Astrocyte of the hippocampus (primary cell): ENCODE data around the gene SLC25A26.
A peak's percentile ranks its signal among the peaks of the same experiment; 100 is the strongest.
"Not testable (repeated sequence)": the region's sequence is repeated elsewhere in the genome, so short reads cannot be mapped to it uniquely, and the experiment has no call there.

Source experiments
- DNase-seq: peaks from one replicate; pipeline ENCODE4 v3.0.0; 2011; ENCODE audit warnings: low read depth, low spot score

SLC25A26 gene

GRCh38 chr3:66410976-66411375, 190.2 kb downstream of the SLC25A26 start:
- DNase-seq: no peak

- DNase-seq: no peak
Observed at GRCh38 chr3:66411474-66411873, 190.7 kb downstream of the SLC25A26 start.

- DNase-seq: no peak
Observed at GRCh38 chr3:66411961-66412887, 191.4 kb downstream of the SLC25A26 start.

- peak; percentile 78 for DNase-seq
Observed at GRCh38 chr3:66413151-66413751, 192.4 kb downstream of the SLC25A26 start.

- no peak for DNase-seq
Observed at GRCh38 chr3:66414846-66415245, 194.0 kb downstream of the SLC25A26 start.

GRCh38 chr3:66415867-66416428, 195.1 kb downstream of the SLC25A26 start:
- no peak for DNase-seq

- DNase-seq: no peak
Observed at GRCh38 chr3:66416556-66417304, 195.9 kb downstream of the SLC25A26 start.

- peak; percentile 94 for DNase-seq
Observed at GRCh38 chr3:66418475-66418931, 197.7 kb downstream of the SLC25A26 start.

- DNase-seq: no peak
Observed at GRCh38 chr3:66419036-66419435, 198.2 kb downstream of the SLC25A26 start.

GRCh38 chr3:66421144-66421543, 200.3 kb downstream of the SLC25A26 start:
- DNase-seq: not testable (repeated sequence)

- DNase-seq: not testable (repeated sequence)
Observed at GRCh38 chr3:66421893-66422292, 201.1 kb downstream of the SLC25A26 start.

GRCh38 chr3:66423791-66424190, 203.0 kb downstream of the SLC25A26 start:
- DNase-seq: peak; percentile 70

GRCh38 chr3:66425032-66425431, 204.2 kb downstream of the SLC25A26 start:
- DNase-seq: no peak

- no peak for DNase-seq
Observed at GRCh38 chr3:66425576-66426114, 204.8 kb downstream of the SLC25A26 start.

- DNase-seq: no peak
Observed at GRCh38 chr3:66426135-66426534, 205.3 kb downstream of the SLC25A26 start.

GRCh38 chr3:66427352-66427751, 206.6 kb downstream of the SLC25A26 start:
- DNase-seq: no peak

GRCh38 chr3:66427951-66428474, 207.2 kb downstream of the SLC25A26 start:
- no peak for DNase-seq
